Measurements from ENCODE around the gene E2F2. TPM values are rescaled to one million over a fixed set of nuclear protein-coding genes. Genes with fewer than 3 reads are reported as not detected.
A peak's percentile ranks its signal among the peaks of the same experiment; 100 is the strongest.

E2F2 gene
- total RNA-seq, 4 donors from 2014 or later = 0.10 to 0.27 (median 0.17) TPM; not detected in 1

DNA sequence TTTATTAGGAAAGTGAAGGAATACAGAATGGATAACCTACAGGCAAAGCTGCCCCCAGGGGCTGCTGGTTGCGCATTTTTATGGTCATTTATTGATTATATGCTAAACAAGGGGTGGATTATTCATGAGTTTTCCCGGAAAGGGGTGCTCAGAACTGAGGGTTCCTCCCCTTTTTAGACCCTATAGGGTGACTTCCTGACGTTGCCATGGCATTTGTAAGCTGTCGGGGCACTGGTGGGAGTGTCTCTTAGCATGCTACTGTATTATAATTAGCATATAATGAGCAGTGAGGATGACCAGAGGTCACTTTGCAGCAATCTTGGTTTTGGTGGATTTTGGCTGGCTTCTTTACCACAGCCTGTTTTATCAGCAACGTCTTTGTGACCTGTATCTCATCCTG, 41.2 kb downstream of the E2F2 start:
- Histone ChIP-seq H3K27ac (no peak overlapping the region), H3K36me3 (no peaks in the 10 kb centered on the region), H3K27me3 (no peaks in the 10 kb centered on the region), H3K9me3 (no peaks in the 10 kb centered on the region), H3K4me1 (peaks cover 5 to 13% of the 10 kb centered on the region in 2 donors), H3K4me3 (replicated peaks in 1 of 3) (no peak overlapping the region)
- WGBS, 2 donors = 48 to 65% methylated on average over 5 of the region's 5 CpGs
- TF ChIP-seq, protein P1, sequence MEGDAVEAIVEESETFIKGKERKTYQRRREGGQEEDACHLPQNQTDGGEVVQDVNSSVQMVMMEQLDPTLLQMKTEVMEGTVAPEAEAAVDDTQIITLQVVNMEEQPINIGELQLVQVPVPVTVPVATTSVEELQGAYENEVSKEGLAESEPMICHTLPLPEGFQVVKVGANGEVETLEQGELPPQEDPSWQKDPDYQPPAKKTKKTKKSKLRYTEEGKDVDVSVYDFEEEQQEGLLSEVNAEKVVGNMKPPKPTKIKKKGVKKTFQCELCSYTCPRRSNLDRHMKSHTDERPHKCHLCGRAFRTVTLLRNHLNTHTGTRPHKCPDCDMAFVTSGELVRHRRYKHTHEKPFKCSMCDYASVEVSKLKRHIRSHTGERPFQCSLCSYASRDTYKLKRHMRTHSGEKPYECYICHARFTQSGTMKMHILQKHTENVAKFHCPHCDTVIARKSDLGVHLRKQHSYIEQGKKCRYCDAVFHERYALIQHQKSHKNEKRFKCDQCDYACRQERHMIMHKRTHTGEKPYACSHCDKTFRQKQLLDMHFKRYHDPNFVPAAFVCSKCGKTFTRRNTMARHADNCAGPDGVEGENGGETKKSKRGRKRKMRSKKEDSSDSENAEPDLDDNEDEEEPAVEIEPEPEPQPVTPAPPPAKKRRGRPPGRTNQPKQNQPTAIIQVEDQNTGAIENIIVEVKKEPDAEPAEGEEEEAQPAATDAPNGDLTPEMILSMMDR (IDR thresholded peaks at IDR 0.05) = no peak
- no peak for TF ChIP-seq POLR2A (IDR thresholded peaks at IDR 0.05)
- intact Hi-C loops (cut with DNase I) = no loop called here
- DNase-seq = no peak

DNA sequence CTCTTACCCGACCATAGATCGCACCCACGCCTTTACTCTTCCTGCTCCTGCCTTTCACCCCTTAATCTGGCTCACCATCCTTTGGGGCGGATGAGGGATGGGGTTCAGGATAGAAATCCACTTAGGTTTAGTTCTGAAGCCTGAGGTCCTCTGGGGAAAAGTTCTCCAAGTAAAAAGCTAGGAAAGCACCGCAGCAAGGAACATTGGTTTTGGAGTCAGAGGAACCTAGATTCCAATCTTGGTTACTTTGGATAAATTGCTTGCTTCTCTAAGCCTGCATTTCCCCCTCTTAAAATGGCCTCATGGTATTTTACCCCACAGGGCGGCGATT, 46.1 kb downstream of the E2F2 start:
- H3K36me3 ChIP-seq = no peaks in the 10 kb centered on the region
- TF ChIP-seq, protein P1 (IDR thresholded peaks at IDR 0.05) = no peak
- TF ChIP-seq POLR2A (IDR thresholded peaks at IDR 0.05) = no peak
- no peak for DNase-seq
- no peaks in the 10 kb centered on the region for H3K27me3 ChIP-seq
- peaks cover 17 to 38% of the 10 kb centered on the region in 2 donors for H3K4me1 ChIP-seq
- WGBS, 2 donors = 60 to 63% methylated on average over 7 of the region's 7 CpGs
- no peaks in the 10 kb centered on the region for H3K9me3 ChIP-seq
- intact Hi-C loops (cut with DNase I) = no loop called here
- H3K4me3 ChIP-seq (replicated peaks in 1 of 3) = no peak overlapping the region
- peak overlapping the region; percentile 47 to 92 (median 78) for H3K27ac ChIP-seq

DNA sequence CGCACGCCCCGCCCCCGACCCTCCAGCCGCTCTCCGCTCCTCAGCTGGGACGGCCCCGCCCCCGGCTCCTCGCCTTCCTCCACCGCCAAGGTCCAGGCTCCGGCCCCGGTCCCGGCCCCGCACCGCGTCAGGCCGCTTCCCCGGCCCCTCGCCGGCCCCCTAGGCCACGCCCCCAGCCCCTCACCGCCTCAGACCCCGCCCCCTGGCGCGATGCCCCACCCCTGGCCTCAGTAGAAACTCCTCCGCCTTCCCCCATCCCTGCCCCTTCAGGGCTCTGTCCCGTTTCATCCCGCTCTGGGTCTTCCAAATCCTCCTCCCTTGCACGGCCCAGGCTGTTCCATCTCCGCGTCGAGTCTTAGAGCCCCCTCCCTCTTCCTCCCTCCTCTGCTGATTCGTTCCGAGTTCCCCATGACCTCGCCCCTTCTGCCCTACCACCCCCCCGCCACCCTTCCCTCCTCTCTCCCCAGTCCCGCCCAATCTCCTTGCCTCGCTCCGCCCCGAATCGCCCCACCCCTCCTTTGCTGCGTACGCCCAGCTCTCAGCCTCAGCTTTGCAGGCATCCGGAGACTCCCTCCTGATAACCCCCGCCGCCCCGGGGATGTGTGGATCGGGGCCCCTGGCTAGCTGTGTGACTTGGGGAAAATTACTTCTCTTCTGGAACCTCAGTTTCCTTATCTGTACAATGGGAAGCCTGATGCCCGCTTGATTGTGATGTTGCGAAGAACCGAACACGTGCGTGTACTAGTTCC, 46.6 kb downstream of the E2F2 start:
- Histone ChIP-seq H3K4me3 (replicated peaks in 1 of 3) (peak overlapping the region in 2 of 3 donors; percentile 61 to 73), H3K4me1 (peaks cover 20 to 44% of the 10 kb centered on the region in 2 donors), H3K27ac (peak overlapping the region; percentile 60 to 92 (median 78)), H3K36me3 (no peaks in the 10 kb centered on the region), H3K27me3 (no peaks in the 10 kb centered on the region), H3K9me3 (no peaks in the 10 kb centered on the region)
- intact Hi-C loops (cut with DNase I) = no loop called here
- WGBS, 2 donors = 10 to 12% methylated on average over 26 to 27 of the region's 54 CpGs
- DNase-seq = peak; percentile 94 to 96
- TF ChIP-seq POLR2A (IDR thresholded peaks at IDR 0.05) = no peak
- TF ChIP-seq, protein P1 (IDR thresholded peaks at IDR 0.05) = no peak

DNA sequence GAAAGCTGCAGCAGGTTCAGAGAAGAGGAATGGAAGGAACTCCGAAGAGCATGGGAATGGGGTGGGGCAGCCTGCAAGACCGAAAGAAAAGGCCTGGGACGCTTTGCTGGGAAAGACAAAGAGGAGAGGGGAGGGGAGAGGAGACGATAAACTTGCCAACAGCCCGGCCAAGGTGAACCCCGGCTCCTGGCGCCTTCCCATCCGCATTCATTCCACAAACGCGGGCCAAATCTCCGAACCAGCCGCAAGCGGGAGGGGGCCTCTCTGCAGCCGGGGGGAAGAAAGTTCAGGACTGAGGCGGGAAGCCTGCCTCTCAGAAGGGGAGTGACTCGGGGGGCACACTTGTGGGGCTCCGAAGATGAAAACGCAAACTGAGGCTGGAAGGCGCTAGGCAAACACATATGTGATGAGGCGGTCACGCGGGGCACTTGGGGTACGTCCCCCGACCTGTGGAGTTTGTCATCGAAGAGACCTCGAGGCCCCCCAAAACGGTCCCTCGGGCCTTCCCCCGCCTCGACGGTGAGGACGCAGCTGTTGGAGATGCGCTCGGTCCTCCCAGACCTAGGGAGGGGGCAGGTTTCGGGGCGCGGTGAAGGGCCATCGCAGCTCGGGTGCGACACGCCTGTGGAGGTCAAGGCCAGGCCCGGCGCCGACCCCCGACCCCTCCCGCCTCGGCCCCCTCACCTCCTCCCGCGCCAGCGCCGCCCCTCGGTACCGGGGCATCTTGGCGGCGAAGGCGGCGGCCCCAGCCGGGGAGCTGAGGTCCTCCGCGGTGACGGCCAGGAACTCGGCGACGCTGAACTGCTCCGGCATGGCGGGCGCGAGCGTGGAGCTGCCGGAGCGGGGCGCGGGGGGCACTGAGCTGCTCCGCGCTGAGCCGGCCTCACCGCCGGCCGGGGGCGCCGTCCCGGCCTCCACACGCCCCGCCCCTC, 47.4 kb downstream of the E2F2 start, which contains the start of gene ASAP3:
Gene ASAP3 (minus strand): TSS at position 859 of the 932 bp plus-strand sequence. CDS start 46 bp downstream, at position 813.
- H3K27me3 ChIP-seq = no peaks in the 10 kb centered on the region
- intact Hi-C loops (cut with DNase I) = no loop called here
- TF ChIP-seq, protein P1 (IDR thresholded peaks at IDR 0.05) = peak in 2 of 6 experiments; percentile 8 to 24
- peak; percentile 1 to 77 for TF ChIP-seq POLR2A (IDR thresholded peaks at IDR 0.05)
- no peaks in the 10 kb centered on the region for H3K9me3 ChIP-seq
- DNase-seq = peak; percentile 63 to 64
- peaks cover 28 to 52% of the 10 kb centered on the region in 2 donors for H3K4me1 ChIP-seq
- peak within 1 kb of the TSS; percentile 61 to 88 (median 73) for H3K4me3 ChIP-seq (replicated peaks in 1 of 3)
- H3K27ac ChIP-seq = peak within 1 kb of the TSS; percentile 60 to 92 (median 78)
- WGBS, 2 donors = 0 to 1% methylated on average over 21 to 28 of the region's 84 CpGs
- H3K36me3 ChIP-seq = no peaks in the 10 kb centered on the region

Measured in thyroid gland (tissue), 4 donors.